ENCODE measurements around the gene LHFPL4. TPM values are rescaled to one million over a fixed set of nuclear protein-coding genes. Genes with fewer than 3 reads are reported as not detected.

The LHFPL4 gene
- total RNA-seq, 2 experiments from 2014 or later: not detected

GRCh38 chr3:9452417-9452816, 101.2 kb downstream of the LHFPL4 start:
- no peaks in the 10 kb centered on the region for H3K9me2 ChIP-seq (ENCODE audit: insufficient read depth, low read length)
- TF ChIP-seq EZH2phosphoT487 (IDR thresholded peaks at IDR 0.05; ENCODE audit: borderline replicate concordance, low read depth, low read length): no peak
- no peak for TF ChIP-seq CTCF (conservative IDR thresholded peaks at IDR 0.05; ENCODE audit: low read length)
- H3K9me3 ChIP-seq (ENCODE audit: low read length): no peaks in the 10 kb centered on the region
- H2AFZ ChIP-seq (ENCODE audit: low read length): no peak overlapping the region
- H4K20me1 ChIP-seq (ENCODE audit: insufficient read depth, low read length): peaks cover 9% of the 10 kb centered on the region
- no peak overlapping the region for H3K4me3 ChIP-seq (ENCODE audit: low read depth, low read length, poor library complexity, severe bottlenecking)
- no peak for DNase-seq (ENCODE audit: low spot score)
- intact Hi-C loops (cut with micrococcal nuclease; ENCODE audit: unreplicated experiment): no loop called here
- peaks cover 97% of the 10 kb centered on the region for H3K36me3 ChIP-seq (ENCODE audit: insufficient read depth, low read length)
- ChIA-PET POLR2A (interaction anchor here (0.5 to 1.5 kb wide), 7 partner anchors 15 to 453 kb away, joined by 3 to 11 read pairs (median 3); no protein-coding TSS in a partner anchor), CTCF (ENCODE audit: unreplicated experiment) (no interaction called here)
- peaks cover 7% of the 10 kb centered on the region; the same call in 1 of the 2 replicates for H3K79me2 ChIP-seq (ENCODE audit: insufficient read depth, low read depth, low read length)
- H3K4me1 ChIP-seq (ENCODE audit: insufficient read depth, low read length, poor library complexity, severe bottlenecking): no peaks in the 10 kb centered on the region
- no peak overlapping the region for H3K27ac ChIP-seq (ENCODE audit: low read depth, low read length, poor library complexity, severe bottlenecking)
- no peak overlapping the region for H3K4me2 ChIP-seq (ENCODE audit: low read length)
- no TSS peak for BruUV-seq (replicated peaks)

- no peaks in the 10 kb centered on the region for H3K9me3 ChIP-seq (ENCODE audit: low read length)
- no peaks in the 10 kb centered on the region for H3K9me2 ChIP-seq (ENCODE audit: insufficient read depth, low read length)
- no peak overlapping the region for H3K4me2 ChIP-seq (ENCODE audit: low read length)
- TF ChIP-seq CTCF (conservative IDR thresholded peaks at IDR 0.05; ENCODE audit: low read length) (no peak), EZH2phosphoT487 (IDR thresholded peaks at IDR 0.05; ENCODE audit: borderline replicate concordance, low read depth, low read length) (no peak)
- no peak for DNase-seq (ENCODE audit: low spot score)
- H3K4me3 ChIP-seq (ENCODE audit: low read depth, low read length, poor library complexity, severe bottlenecking): no peak overlapping the region
- H3K79me2 ChIP-seq (ENCODE audit: insufficient read depth, low read depth, low read length): peaks cover 7% of the 10 kb centered on the region; the same call in 1 of the 2 replicates
- H3K36me3 ChIP-seq (ENCODE audit: insufficient read depth, low read length): peaks cover 99% of the 10 kb centered on the region
- ChIA-PET CTCF (ENCODE audit: unreplicated experiment) (no interaction called here), POLR2A (interaction anchor here (1.4 kb wide), 2 partner anchors 15 to 27 kb away, joined by 3 read pairs; no protein-coding TSS in a partner anchor)
- intact Hi-C loops (cut with micrococcal nuclease; ENCODE audit: unreplicated experiment): no loop called here
- no peak overlapping the region for H3K27ac ChIP-seq (ENCODE audit: low read depth, low read length, poor library complexity, severe bottlenecking)
- H4K20me1 ChIP-seq (ENCODE audit: insufficient read depth, low read length): peaks cover 13% of the 10 kb centered on the region
- no TSS peak for BruUV-seq (replicated peaks)
- H3K4me1 ChIP-seq (ENCODE audit: insufficient read depth, low read length, poor library complexity, severe bottlenecking): no peaks in the 10 kb centered on the region
- no peak overlapping the region for H2AFZ ChIP-seq (ENCODE audit: low read length)
These were observed 102.6 kb downstream of the LHFPL4 start for GRCh38 chr3:9450991-9451390.

GRCh38 chr3:9450126-9450525, 103.5 kb downstream of the LHFPL4 start:
- H3K4me1 ChIP-seq (ENCODE audit: insufficient read depth, low read length, poor library complexity, severe bottlenecking): no peaks in the 10 kb centered on the region
- H4K20me1 ChIP-seq (ENCODE audit: insufficient read depth, low read length): peaks cover 13% of the 10 kb centered on the region
- no peak overlapping the region for H3K4me3 ChIP-seq (ENCODE audit: low read depth, low read length, poor library complexity, severe bottlenecking)
- intact Hi-C loops (cut with micrococcal nuclease; ENCODE audit: unreplicated experiment): no loop called here
- H3K27ac ChIP-seq (ENCODE audit: low read depth, low read length, poor library complexity, severe bottlenecking): no peak overlapping the region
- CTCF ChIA-PET (ENCODE audit: unreplicated experiment): no interaction called here
- H3K79me2 ChIP-seq (ENCODE audit: insufficient read depth, low read depth, low read length): no peaks in the 10 kb centered on the region; the same call in 1 of the 2 replicates
- TF ChIP-seq EZH2phosphoT487 (IDR thresholded peaks at IDR 0.05; ENCODE audit: borderline replicate concordance, low read depth, low read length): no peak
- no peak for TF ChIP-seq CTCF (conservative IDR thresholded peaks at IDR 0.05; ENCODE audit: low read length)
- no peak overlapping the region for H2AFZ ChIP-seq (ENCODE audit: low read length)
- H3K9me2 ChIP-seq (ENCODE audit: insufficient read depth, low read length): no peaks in the 10 kb centered on the region
- H3K36me3 ChIP-seq (ENCODE audit: insufficient read depth, low read length): peaks cover 95% of the 10 kb centered on the region
- no peak overlapping the region for H3K4me2 ChIP-seq (ENCODE audit: low read length)
- no peak for DNase-seq (ENCODE audit: low spot score)
- H3K9me3 ChIP-seq (ENCODE audit: low read length): no peaks in the 10 kb centered on the region
- no TSS peak for BruUV-seq (replicated peaks)
- POLR2A ChIA-PET: no interaction called here

All from OCI-LY7 (cell line).